Panc1 (cell line): ENCODE results near the gene SPDYE6. TPM values are rescaled to one million over a fixed set of nuclear protein-coding genes. Genes with fewer than 3 reads are reported as not detected.

ENCODE experiments used
- ATAC-seq: fragments of 200-7000 bp; cut with Tn5 transposase; 2 replicates; pipeline ENCODE4 v1.9.1; 2020; ENCODE audit warnings: mild to moderate bottlenecking, moderate library complexity
- BruUV-seq: library from RNA; stranded (reverse); fragments of 400-500 nt; replicated peaks from 2 replicates; lab custom pipeline; 2021; lab: Mats Ljungman, UMichigan
- CTCF ChIA-PET: fragments of 300-600 bp; sonication (Branson Sonifier 250); formaldehyde crosslinking; loops from one replicate; lab custom pipeline; 2022; ENCODE audit warnings: antibody characterized with exemption; lab: Charles Lee
- POLR2A ChIA-PET: fragments of 300-600 bp; sonication (Branson Sonifier 250); formaldehyde crosslinking; loops from one replicate; lab custom pipeline; 2022; ENCODE audit warnings: antibody characterized with exemption; lab: Charles Lee
- DNase-seq: peaks from one replicate; pipeline ENCODE4 v3.0.0-alpha.2; 2010; ENCODE audit warnings: low read depth, low spot score
- H3K27ac ChIP-seq: 2 replicates; pipeline ENCODE4 v1.5.1; 2011; ENCODE audit warnings: mild to moderate bottlenecking, low read length, inconsistent platforms
- H3K27me3 ChIP-seq: fragments of 200-500 bp; sonication (Bioruptor generic); 2 replicates; pipeline ENCODE4 v1.6.0; 2014; ENCODE audit warnings: low read length, inconsistent platforms; ENCODE audit not compliant: control insufficient read depth, insufficient read depth
- H3K36me3 ChIP-seq: fragments of 200-500 bp; sonication (Bioruptor generic); 2 replicates; pipeline ENCODE4 v1.5.1; 2014; ENCODE audit warnings: inconsistent platforms, mild to moderate bottlenecking, low read length, moderate library complexity; ENCODE audit not compliant: control insufficient read depth, insufficient read depth
- H3K4me1 ChIP-seq: 2 replicates; pipeline ENCODE4 v1.5.1; 2011; ENCODE audit warnings: inconsistent platforms, mild to moderate bottlenecking, low read length, moderate library complexity; ENCODE audit not compliant: control insufficient read depth, insufficient read depth
- H3K4me3 ChIP-seq, 2 experiments: 2 replicates each; pipeline ENCODE4 v1.5.1; 2011 to 2012; ENCODE audit warnings: low read depth in 2 of 2, low read length in 2 of 2, mild to moderate bottlenecking in 2 of 2, inconsistent platforms in 1 of 2, moderate library complexity in 1 of 2
- H3K9me3 ChIP-seq: fragments of 200-500 bp; sonication (Bioruptor generic); 2 replicates; pipeline ENCODE4 v1.5.1; 2014; ENCODE audit warnings: low read depth, mild to moderate bottlenecking, inconsistent platforms, low read length, moderate library complexity; ENCODE audit not compliant: control insufficient read depth, insufficient read depth
- TCF7L2 ChIP-seq: IDR thresholded peaks from 2 replicates; pipeline ENCODE4 v1.6.1; 2011; ENCODE audit warnings: mild to moderate bottlenecking, low read depth, low read length, inconsistent platforms
- in situ Hi-C: cut with HindIII; loops from 2 replicates; pipeline ENCODE4 v1.10.0; 2016; ENCODE audit warnings: low sequenced_read_pairs, low pct_unique_long_range_greater_than_20kb
- intact Hi-C: fragments of 100-400 bp; cut with micrococcal nuclease; formaldehyde crosslinking; loops from one replicate; pipeline ENCODE4 v1.10.0; 2022; ENCODE audit not compliant: unreplicated experiment
- total RNA-seq: library from RNA; stranded (reverse); gene quantifications from one replicate; pipeline ENCODE4 v1.2.1, GENCODE V29; 2021; ENCODE audit not compliant: unreplicated experiment
- TF ChIP-seq, protein P1 (sequence below): fragments of 450-650 bp; IDR thresholded peaks from 2 replicates; pipeline ENCODE4 v1.5.1; 2017; ENCODE audit warnings: mild to moderate bottlenecking
- TF ChIP-seq, protein P2 (sequence below), 2 experiments: IDR thresholded peaks; 2 replicates each; pipeline ENCODE4 v1.6.1; 2011 to 2012; ENCODE audit warnings: low read depth in 2 of 2, control low read depth in 1 of 2, low read length in 1 of 2, mild to moderate bottlenecking in 1 of 2, moderate library complexity in 1 of 2; ENCODE audit not compliant: insufficient read depth in 1 of 2

The SPDYE6 gene
- total RNA-seq, 1 experiment from 2014 or later, result not detected

DNA sequence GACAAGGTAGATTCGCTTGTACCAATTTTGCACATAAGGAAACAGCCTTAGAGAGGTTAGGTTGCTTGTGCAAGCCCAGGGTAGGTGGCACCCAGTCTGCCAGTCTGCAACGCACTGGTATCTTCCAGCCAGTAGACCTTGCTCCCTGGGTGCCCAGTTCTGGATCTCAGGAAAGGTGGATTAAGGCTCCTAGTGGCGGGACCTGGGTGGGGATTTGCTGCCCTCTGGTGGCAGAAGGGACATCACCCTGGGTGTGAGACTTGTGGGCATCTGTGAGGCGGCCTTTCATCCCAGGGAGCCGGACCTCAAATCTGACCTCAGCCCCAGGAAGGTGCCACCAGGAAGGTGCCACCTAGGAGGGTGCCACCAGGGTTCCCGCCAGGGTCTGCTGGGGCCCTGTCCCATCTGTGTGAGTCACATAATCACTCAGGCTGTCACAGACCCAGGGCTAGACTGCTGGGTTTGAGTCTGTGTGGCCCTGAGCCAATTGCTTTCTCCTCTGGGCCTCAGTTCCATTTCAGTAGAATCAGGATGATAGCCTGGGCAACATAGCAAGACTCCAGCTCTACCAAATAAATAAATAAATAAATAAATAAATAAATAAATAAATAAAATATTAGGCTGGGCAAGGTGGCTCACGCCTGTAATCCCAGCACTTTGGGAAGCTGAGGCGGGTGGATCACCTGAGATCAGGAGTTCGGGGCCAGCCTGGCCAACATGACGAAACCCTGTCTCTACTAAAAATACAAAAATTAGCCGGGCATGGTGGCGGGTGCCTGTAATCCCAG is 34.6 kb upstream of the SPDYE6 start:
- H3K27me3 ChIP-seq, result no peaks in the 10 kb centered on the region
- 0 out of 2 replicates have a peak, but pooled peaks cover under 1% of the 10 kb centered on the region for H3K36me3 ChIP-seq
- no TSS peak for BruUV-seq
- H3K27ac ChIP-seq, result no peak overlapping the region
- DNase-seq (peak; percentile 60), ATAC-seq (peak; percentile 97)
- H3K9me3 ChIP-seq, result no peaks in the 10 kb centered on the region
- POLR2A ChIA-PET, result no interaction called here
- CTCF ChIA-PET, result no interaction called here
- no peak for TF ChIP-seq TCF7L2
- TF ChIP-seq, protein P1, sequence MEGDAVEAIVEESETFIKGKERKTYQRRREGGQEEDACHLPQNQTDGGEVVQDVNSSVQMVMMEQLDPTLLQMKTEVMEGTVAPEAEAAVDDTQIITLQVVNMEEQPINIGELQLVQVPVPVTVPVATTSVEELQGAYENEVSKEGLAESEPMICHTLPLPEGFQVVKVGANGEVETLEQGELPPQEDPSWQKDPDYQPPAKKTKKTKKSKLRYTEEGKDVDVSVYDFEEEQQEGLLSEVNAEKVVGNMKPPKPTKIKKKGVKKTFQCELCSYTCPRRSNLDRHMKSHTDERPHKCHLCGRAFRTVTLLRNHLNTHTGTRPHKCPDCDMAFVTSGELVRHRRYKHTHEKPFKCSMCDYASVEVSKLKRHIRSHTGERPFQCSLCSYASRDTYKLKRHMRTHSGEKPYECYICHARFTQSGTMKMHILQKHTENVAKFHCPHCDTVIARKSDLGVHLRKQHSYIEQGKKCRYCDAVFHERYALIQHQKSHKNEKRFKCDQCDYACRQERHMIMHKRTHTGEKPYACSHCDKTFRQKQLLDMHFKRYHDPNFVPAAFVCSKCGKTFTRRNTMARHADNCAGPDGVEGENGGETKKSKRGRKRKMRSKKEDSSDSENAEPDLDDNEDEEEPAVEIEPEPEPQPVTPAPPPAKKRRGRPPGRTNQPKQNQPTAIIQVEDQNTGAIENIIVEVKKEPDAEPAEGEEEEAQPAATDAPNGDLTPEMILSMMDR, result peak; percentile 96
- TF ChIP-seq, protein P2, sequence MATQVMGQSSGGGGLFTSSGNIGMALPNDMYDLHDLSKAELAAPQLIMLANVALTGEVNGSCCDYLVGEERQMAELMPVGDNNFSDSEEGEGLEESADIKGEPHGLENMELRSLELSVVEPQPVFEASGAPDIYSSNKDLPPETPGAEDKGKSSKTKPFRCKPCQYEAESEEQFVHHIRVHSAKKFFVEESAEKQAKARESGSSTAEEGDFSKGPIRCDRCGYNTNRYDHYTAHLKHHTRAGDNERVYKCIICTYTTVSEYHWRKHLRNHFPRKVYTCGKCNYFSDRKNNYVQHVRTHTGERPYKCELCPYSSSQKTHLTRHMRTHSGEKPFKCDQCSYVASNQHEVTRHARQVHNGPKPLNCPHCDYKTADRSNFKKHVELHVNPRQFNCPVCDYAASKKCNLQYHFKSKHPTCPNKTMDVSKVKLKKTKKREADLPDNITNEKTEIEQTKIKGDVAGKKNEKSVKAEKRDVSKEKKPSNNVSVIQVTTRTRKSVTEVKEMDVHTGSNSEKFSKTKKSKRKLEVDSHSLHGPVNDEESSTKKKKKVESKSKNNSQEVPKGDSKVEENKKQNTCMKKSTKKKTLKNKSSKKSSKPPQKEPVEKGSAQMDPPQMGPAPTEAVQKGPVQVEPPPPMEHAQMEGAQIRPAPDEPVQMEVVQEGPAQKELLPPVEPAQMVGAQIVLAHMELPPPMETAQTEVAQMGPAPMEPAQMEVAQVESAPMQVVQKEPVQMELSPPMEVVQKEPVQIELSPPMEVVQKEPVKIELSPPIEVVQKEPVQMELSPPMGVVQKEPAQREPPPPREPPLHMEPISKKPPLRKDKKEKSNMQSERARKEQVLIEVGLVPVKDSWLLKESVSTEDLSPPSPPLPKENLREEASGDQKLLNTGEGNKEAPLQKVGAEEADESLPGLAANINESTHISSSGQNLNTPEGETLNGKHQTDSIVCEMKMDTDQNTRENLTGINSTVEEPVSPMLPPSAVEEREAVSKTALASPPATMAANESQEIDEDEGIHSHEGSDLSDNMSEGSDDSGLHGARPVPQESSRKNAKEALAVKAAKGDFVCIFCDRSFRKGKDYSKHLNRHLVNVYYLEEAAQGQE (IDR thresholded peaks at IDR 0.05; ENCODE audit: insufficient read depth in 1 of 2, low read depth in 2 of 2, low read length in 1 of 2), result no peak
- in situ Hi-C loops (no loop called here), intact Hi-C loops (loop anchor here (1.0 kb wide), 1 partner anchor 111 kb away; no protein-coding TSS in a partner anchor)
- no peaks in the 10 kb centered on the region for H3K4me1 ChIP-seq
- H3K4me3 ChIP-seq, result no peak overlapping the region

DNA sequence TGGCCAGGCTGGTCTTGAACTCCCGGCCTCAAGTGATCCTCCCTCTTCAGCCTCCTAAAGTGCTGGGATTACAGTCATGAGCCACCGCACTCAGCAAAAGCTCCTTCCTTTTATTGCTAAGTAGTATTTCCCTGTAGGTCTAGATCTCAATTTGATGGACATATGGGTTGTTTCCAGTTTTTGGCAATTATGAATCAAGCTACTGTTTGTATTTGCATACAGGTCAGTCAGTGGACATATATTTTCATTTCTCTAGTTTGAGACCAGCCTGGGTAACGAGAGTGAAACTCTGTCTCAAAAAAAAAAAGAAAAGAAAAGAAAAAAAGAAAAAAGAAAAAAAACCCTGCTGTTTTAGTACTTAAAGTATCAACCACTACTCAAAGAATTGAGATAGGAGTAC is 33.6 kb upstream of the SPDYE6 start:
- ATAC-seq (no peak), DNase-seq (no peak)
- CTCF ChIA-PET, result no interaction called here

More for the DNA sequence above, 33.6 kb upstream of the SPDYE6 start:
- 0 out of 2 replicates have a peak, but pooled peaks cover 2% of the 10 kb centered on the region for H3K36me3 ChIP-seq
- no peaks in the 10 kb centered on the region for H3K27me3 ChIP-seq
- no peak overlapping the region for H3K27ac ChIP-seq
- intact Hi-C loops (loop anchor here (1.0 to 10.0 kb wide), 2 partner anchors 55 to 110 kb away; no protein-coding TSS in a partner anchor), in situ Hi-C loops (no loop called here)
- H3K4me3 ChIP-seq, result no peak overlapping the region
- no TSS peak for BruUV-seq
- H3K9me3 ChIP-seq, result no peaks in the 10 kb centered on the region
- POLR2A ChIA-PET, result no interaction called here
- TF ChIP-seq, protein P1, result no peak
- no peak for TF ChIP-seq TCF7L2
- TF ChIP-seq, protein P2 (IDR thresholded peaks at IDR 0.05; ENCODE audit: insufficient read depth in 1 of 2, low read depth in 2 of 2, low read length in 1 of 2), result no peak
- no peaks in the 10 kb centered on the region for H3K4me1 ChIP-seq
